ENCODE measurements around the gene OGA.

OGA gene

DNA sequence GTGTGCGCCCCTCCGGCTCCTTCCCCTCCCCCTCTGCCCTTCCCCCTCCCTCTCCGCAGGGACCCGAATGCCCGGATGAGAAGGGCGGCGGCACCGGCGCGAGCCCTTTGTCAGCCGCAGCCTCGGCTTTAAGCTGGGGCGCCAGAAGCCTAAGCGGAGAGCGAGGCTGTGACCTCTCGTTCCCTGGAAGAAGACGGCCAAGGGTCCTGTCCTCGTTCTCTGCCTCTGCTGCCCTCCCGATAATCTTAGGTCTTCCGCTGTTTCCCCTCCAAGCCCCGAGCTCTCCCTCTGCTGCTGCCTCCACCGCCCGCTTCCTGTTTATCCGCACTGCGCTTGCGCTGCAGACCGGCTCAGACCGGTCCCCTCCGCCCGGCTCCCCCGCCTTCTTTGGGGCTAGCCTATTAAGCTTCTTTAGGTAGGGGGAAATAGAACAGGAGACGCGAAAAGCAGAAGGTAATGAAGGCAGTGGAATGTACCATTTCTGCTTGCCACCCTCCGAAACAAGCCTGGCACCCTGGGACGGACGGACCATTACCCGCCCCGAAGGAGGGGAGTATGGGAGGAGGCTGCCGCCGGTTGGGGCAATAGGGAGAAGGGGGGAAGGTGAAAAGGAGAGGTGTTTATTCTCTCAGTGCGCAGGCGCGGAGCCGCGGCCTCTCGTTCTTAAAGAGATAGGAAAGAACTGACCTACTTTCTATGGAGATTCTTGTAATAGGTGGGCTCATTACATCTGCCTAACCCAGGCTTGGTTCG is at the start of gene OGA:
TSS of gene OGA (minus strand) at position 326 of the 753 bp plus-strand sequence. CDS start 422 bp downstream, outside the sequence.
- Histone ChIP-seq H3K4me3 (ENCODE audit: low read length) (peak within 1 kb of the TSS; percentile 77), H3K27me3 (ENCODE audit: control insufficient read depth, insufficient read depth, low read length) (no peaks in the 10 kb centered on the region), H3K9me3 (ENCODE audit: control insufficient read depth, insufficient read depth, low read length) (no peaks in the 10 kb centered on the region), H3K27ac (ENCODE audit: low read length) (no peak within 1 kb of the TSS), H3K36me3 (ENCODE audit: control insufficient read depth, insufficient read depth, low read length) (no peaks in the 10 kb centered on the region), H3K4me1 (ENCODE audit: control insufficient read depth, insufficient read depth, low read length) (no peaks in the 10 kb centered on the region; the same call in 1 of the 2 replicates)
- WGBS (ENCODE audit: insufficient coverage, insufficient read length), result no CpG with 5 or more reads among the region's 47 CpGs
- peak; percentile 96 for DNase-seq (ENCODE audit: low read depth, low spot score)

DNA sequence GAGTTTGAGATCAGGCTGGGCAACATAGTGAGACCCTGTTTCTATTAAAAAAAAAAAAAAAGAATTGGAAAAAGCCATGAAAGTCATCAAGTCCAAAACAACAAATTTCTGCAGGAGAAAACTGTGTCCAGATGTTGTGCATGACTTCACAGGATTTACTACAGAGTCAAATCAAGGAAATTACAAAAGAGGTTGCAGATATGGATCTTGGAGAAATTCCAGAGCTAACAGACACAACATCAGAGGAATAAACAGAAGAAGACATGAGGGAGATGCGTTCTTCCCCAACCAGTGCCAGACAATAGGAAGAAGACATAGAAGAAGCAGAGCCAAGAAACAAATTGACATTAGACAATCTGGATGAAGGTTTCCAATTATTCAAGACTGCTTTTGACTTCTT is 49.7 kb upstream of the OGA start:
- Histone ChIP-seq H3K4me1 (ENCODE audit: control insufficient read depth, insufficient read depth, low read length) (no peaks in the 10 kb centered on the region), H3K27me3 (ENCODE audit: control insufficient read depth, insufficient read depth, low read length) (no peaks in the 10 kb centered on the region), H3K4me3 (ENCODE audit: low read length) (no peak overlapping the region), H3K27ac (ENCODE audit: low read length) (no peak overlapping the region), H3K9me3 (ENCODE audit: control insufficient read depth, insufficient read depth, low read length) (no peaks in the 10 kb centered on the region), H3K36me3 (ENCODE audit: control insufficient read depth, insufficient read depth, low read length) (no peaks in the 10 kb centered on the region)
- WGBS (ENCODE audit: insufficient coverage, insufficient read length), result no CpG with 5 or more reads among the region's 1 CpG
- DNase-seq (ENCODE audit: low read depth, low spot score), result no peak

DNA sequence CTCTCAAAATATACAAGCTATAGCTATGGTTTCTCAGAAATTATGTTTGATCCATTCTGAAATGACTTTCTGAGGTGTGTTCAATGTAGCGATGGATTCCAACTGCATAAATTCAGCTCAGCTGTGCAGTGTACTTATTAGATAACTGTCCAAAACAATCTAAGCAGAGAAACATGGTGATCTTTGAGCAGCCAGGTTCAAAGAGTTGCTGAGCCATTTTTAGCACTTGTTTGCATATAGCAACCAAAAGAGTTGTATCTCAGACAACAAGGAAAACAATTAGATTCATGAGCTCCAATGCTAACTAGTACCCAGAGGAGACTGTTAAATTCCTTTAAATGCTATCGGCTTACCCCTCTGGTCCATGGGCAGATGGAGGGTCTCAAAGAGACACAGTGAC is 41.3 kb upstream of the OGA start:
- Histone ChIP-seq H3K27ac (ENCODE audit: low read length) (no peak overlapping the region), H3K36me3 (ENCODE audit: control insufficient read depth, insufficient read depth, low read length) (no peaks in the 10 kb centered on the region), H3K4me3 (ENCODE audit: low read length) (no peak overlapping the region), H3K27me3 (ENCODE audit: control insufficient read depth, insufficient read depth, low read length) (no peaks in the 10 kb centered on the region), H3K4me1 (ENCODE audit: control insufficient read depth, insufficient read depth, low read length) (no peaks in the 10 kb centered on the region), H3K9me3 (ENCODE audit: control insufficient read depth, insufficient read depth, low read length) (no peaks in the 10 kb centered on the region)
- DNase-seq (ENCODE audit: low read depth, low spot score), result no peak
- WGBS (ENCODE audit: insufficient coverage, insufficient read length), result no CpG with 5 or more reads among the region's 2 CpGs

DNA sequence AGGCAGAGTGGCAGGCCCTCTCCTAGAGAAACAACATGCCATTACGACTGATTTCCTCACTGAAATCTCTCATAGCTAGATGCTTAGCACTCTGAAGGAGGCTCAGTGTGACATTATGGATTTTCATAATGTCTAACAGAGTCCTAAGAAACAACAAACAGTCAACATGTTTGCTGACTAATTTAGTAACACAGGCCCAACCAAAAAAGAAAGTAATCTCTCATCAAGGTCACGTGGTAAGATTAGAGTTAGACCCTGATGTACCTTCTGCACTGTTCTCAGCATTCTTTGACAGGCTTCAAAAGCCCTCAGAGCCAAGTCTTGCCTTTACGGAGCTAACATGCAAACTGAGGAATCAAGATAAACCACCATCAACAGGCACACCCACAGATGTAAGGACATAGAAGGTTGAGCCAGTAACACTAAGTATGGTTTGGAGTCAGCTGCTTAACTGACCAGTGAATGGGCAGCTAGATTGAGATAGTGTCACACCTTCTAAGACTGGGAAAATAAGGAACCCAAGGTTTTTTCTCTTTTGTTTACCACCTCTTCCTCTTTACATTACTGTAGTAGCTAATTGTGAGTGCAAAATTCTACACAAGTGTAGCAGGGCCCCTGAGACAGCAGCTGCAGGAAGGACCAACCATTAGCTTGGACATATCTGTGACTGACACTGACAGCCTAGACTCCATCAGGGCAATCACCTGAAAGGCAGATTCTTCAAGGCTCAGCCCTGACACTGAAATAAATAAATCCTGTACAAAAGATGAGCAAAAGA is 40.7 kb upstream of the OGA start:
- H3K27ac ChIP-seq (ENCODE audit: low read length), result no peak overlapping the region
- H3K9me3 ChIP-seq (ENCODE audit: control insufficient read depth, insufficient read depth, low read length), result no peaks in the 10 kb centered on the region
- no peak overlapping the region for H3K4me3 ChIP-seq (ENCODE audit: low read length)
- H3K36me3 ChIP-seq (ENCODE audit: control insufficient read depth, insufficient read depth, low read length), result no peaks in the 10 kb centered on the region
- DNase-seq (ENCODE audit: low read depth, low spot score), result no peak
- H3K27me3 ChIP-seq (ENCODE audit: control insufficient read depth, insufficient read depth, low read length), result no peaks in the 10 kb centered on the region
- H3K4me1 ChIP-seq (ENCODE audit: control insufficient read depth, insufficient read depth, low read length), result no peaks in the 10 kb centered on the region
- WGBS (ENCODE audit: insufficient coverage, insufficient read length), result no CpG with 5 or more reads among the region's 3 CpGs

GRCh38 chr10:101857802-101858476 is 39.7 kb upstream of the OGA start:
- H3K4me3 ChIP-seq (ENCODE audit: low read length), result no peak overlapping the region
- no peaks in the 10 kb centered on the region for H3K27me3 ChIP-seq (ENCODE audit: control insufficient read depth, insufficient read depth, low read length)
- H3K36me3 ChIP-seq (ENCODE audit: control insufficient read depth, insufficient read depth, low read length), result no peaks in the 10 kb centered on the region
- H3K9me3 ChIP-seq (ENCODE audit: control insufficient read depth, insufficient read depth, low read length), result no peaks in the 10 kb centered on the region
- WGBS (ENCODE audit: insufficient coverage, insufficient read length), result no CpG with 5 or more reads among the region's 1 CpG
- H3K4me1 ChIP-seq (ENCODE audit: control insufficient read depth, insufficient read depth, low read length), result no peaks in the 10 kb centered on the region
- no peak for DNase-seq (ENCODE audit: low read depth, low spot score)
- no peak overlapping the region for H3K27ac ChIP-seq (ENCODE audit: low read length)

- H3K27ac ChIP-seq (ENCODE audit: low read length), result no peak overlapping the region
- H3K27me3 ChIP-seq (ENCODE audit: control insufficient read depth, insufficient read depth, low read length), result no peaks in the 10 kb centered on the region
- no peaks in the 10 kb centered on the region for H3K4me1 ChIP-seq (ENCODE audit: control insufficient read depth, insufficient read depth, low read length)
- H3K9me3 ChIP-seq (ENCODE audit: control insufficient read depth, insufficient read depth, low read length), result no peaks in the 10 kb centered on the region
- no peaks in the 10 kb centered on the region for H3K36me3 ChIP-seq (ENCODE audit: control insufficient read depth, insufficient read depth, low read length)
- no peak overlapping the region for H3K4me3 ChIP-seq (ENCODE audit: low read length)
- no peak for DNase-seq (ENCODE audit: low read depth, low spot score)
Measured at GRCh38 chr10:101856626-101857025, 38.4 kb upstream of the OGA start.

DNA sequence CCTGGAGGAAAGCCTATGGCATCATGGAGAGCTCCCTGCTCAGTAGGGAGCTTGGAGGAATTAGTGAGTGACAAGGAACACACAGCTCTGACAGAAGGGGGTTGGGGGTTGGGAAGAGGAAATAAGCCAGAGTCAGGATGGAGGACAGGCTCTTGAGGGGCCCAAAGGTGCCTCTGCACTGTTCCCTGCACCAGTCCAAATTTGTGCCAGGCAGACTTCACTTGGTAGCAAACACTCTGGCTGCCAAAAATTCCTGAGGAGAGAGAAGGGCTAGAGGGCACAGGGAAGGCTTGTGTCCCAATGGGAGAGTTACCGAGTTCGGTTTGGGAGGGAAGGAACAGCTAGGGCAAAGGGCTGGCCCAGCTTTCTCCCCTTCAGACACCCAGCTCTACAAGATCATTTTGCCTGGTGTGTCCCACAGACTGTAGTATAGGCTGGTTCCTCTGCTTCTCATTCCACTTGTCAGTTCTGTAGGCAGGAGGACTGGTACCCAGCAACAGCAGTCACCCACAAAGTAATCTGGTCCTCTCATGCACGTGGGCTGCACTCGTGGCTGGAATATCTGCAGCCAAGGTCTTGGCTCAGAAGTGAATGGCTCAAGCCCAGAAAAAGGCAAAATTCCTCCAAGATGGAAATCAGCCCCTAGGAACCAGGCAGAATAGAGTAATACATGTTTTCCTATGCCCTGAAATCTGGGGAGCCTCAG is 33.3 kb upstream of the OGA start:
- no peaks in the 10 kb centered on the region for H3K36me3 ChIP-seq (ENCODE audit: control insufficient read depth, insufficient read depth, low read length)
- WGBS (ENCODE audit: insufficient coverage, insufficient read length), result no CpG with 5 or more reads among the region's 4 CpGs
- no peak overlapping the region for H3K4me3 ChIP-seq (ENCODE audit: low read length)
- H3K27me3 ChIP-seq (ENCODE audit: control insufficient read depth, insufficient read depth, low read length), result no peaks in the 10 kb centered on the region
- H3K9me3 ChIP-seq (ENCODE audit: control insufficient read depth, insufficient read depth, low read length), result no peaks in the 10 kb centered on the region
- no peak for DNase-seq (ENCODE audit: low read depth, low spot score)
- H3K4me1 ChIP-seq (ENCODE audit: control insufficient read depth, insufficient read depth, low read length), result no peaks in the 10 kb centered on the region
- H3K27ac ChIP-seq (ENCODE audit: low read length), result no peak overlapping the region

GRCh38 chr10:101850749-101851148 is 32.5 kb upstream of the OGA start:
- no peak for DNase-seq (ENCODE audit: low read depth, low spot score)
- WGBS (ENCODE audit: insufficient coverage, insufficient read length), result no CpG with 5 or more reads among the region's 3 CpGs
- Histone ChIP-seq H3K27ac (ENCODE audit: low read length) (no peak overlapping the region), H3K4me1 (ENCODE audit: control insufficient read depth, insufficient read depth, low read length) (no peaks in the 10 kb centered on the region), H3K9me3 (ENCODE audit: control insufficient read depth, insufficient read depth, low read length) (no peaks in the 10 kb centered on the region), H3K4me3 (ENCODE audit: low read length) (no peak overlapping the region), H3K27me3 (ENCODE audit: control insufficient read depth, insufficient read depth, low read length) (no peaks in the 10 kb centered on the region), H3K36me3 (ENCODE audit: control insufficient read depth, insufficient read depth, low read length) (no peaks in the 10 kb centered on the region)

DNA sequence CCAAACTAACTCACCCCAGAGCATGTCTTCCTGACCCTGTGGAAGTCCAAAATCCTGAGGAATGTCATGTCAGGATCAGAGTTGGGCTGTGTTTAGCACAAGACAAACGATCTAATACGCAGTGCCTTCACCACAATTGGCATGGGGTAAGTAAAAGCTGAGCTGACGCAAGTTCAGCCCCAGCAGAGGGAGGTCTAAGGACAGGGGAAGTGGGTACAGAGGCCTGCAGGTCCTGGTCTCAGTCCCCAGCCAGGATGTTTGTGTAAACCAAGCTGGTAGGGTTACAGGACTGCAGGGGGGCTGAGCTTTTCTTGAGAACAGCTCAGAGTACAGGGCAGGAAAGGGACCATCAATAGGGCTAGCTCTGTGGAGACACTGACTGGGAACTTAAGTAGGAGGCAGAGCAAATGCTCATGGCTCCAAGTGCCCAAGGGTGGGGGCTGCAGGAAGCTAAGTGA is 30.7 kb upstream of the OGA start:
- H3K27ac ChIP-seq (ENCODE audit: low read length), result no peak overlapping the region
- no CpG with 5 or more reads among the region's 3 CpGs for WGBS (ENCODE audit: insufficient coverage, insufficient read length)
- DNase-seq (ENCODE audit: low read depth, low spot score), result no peak

GRCh38 chr10:101848408-101848807 is 30.2 kb upstream of the OGA start:
- H3K4me1 ChIP-seq (ENCODE audit: control insufficient read depth, insufficient read depth, low read length), result no peaks in the 10 kb centered on the region
- H3K36me3 ChIP-seq (ENCODE audit: control insufficient read depth, insufficient read depth, low read length), result no peaks in the 10 kb centered on the region
- DNase-seq (ENCODE audit: low read depth, low spot score), result no peak
- no peak overlapping the region for H3K4me3 ChIP-seq (ENCODE audit: low read length)
- H3K27me3 ChIP-seq (ENCODE audit: control insufficient read depth, insufficient read depth, low read length), result no peaks in the 10 kb centered on the region
- H3K9me3 ChIP-seq (ENCODE audit: control insufficient read depth, insufficient read depth, low read length), result no peaks in the 10 kb centered on the region
- no peak overlapping the region for H3K27ac ChIP-seq (ENCODE audit: low read length)
- WGBS (ENCODE audit: insufficient coverage, insufficient read length), result no CpG with 5 or more reads among the region's 4 CpGs

More for the DNA sequence above, 30.7 kb upstream of the OGA start:
- H3K36me3 ChIP-seq (ENCODE audit: control insufficient read depth, insufficient read depth, low read length), result no peaks in the 10 kb centered on the region
- H3K4me3 ChIP-seq (ENCODE audit: low read length), result no peak overlapping the region
- no peaks in the 10 kb centered on the region for H3K27me3 ChIP-seq (ENCODE audit: control insufficient read depth, insufficient read depth, low read length)
- no peaks in the 10 kb centered on the region for H3K4me1 ChIP-seq (ENCODE audit: control insufficient read depth, insufficient read depth, low read length)
- H3K9me3 ChIP-seq (ENCODE audit: control insufficient read depth, insufficient read depth, low read length), result no peaks in the 10 kb centered on the region

Data from iPS DF 6.9 (cell line).